ENCODE data around the gene ACSS2.

The ACSS2 gene

GRCh38 chr20:34968042-34968775 is 91.8 kb downstream of the ACSS2 start:
- no peak overlapping the region for H3K9ac ChIP-seq (ENCODE audit: low read depth, low read length)
- H3K27me3 ChIP-seq (ENCODE audit: control insufficient read depth, insufficient read depth, low read length): no peaks in the 10 kb centered on the region
- H3K36me3 ChIP-seq (ENCODE audit: control insufficient read depth, insufficient read depth, low read length): no peaks in the 10 kb centered on the region
- no peaks in the 10 kb centered on the region; the same call in 1 of the 2 replicates for H3K4me1 ChIP-seq (ENCODE audit: control insufficient read depth, insufficient read depth, low read length)
- no peaks in the 10 kb centered on the region for H3K9me3 ChIP-seq (ENCODE audit: control insufficient read depth, insufficient read depth, low read length)
- no peak overlapping the region for H3K4me3 ChIP-seq (ENCODE audit: low read depth, low read length)
- H3K27ac ChIP-seq (ENCODE audit: low read depth, low read length): no peak overlapping the region

GRCh38 chr20:34970193-34970840 is 93.9 kb downstream of the ACSS2 start:
- no peaks in the 10 kb centered on the region for H3K9me3 ChIP-seq (ENCODE audit: control insufficient read depth, insufficient read depth, low read length)
- H3K9ac ChIP-seq (ENCODE audit: low read depth, low read length): no peak overlapping the region

DNA sequence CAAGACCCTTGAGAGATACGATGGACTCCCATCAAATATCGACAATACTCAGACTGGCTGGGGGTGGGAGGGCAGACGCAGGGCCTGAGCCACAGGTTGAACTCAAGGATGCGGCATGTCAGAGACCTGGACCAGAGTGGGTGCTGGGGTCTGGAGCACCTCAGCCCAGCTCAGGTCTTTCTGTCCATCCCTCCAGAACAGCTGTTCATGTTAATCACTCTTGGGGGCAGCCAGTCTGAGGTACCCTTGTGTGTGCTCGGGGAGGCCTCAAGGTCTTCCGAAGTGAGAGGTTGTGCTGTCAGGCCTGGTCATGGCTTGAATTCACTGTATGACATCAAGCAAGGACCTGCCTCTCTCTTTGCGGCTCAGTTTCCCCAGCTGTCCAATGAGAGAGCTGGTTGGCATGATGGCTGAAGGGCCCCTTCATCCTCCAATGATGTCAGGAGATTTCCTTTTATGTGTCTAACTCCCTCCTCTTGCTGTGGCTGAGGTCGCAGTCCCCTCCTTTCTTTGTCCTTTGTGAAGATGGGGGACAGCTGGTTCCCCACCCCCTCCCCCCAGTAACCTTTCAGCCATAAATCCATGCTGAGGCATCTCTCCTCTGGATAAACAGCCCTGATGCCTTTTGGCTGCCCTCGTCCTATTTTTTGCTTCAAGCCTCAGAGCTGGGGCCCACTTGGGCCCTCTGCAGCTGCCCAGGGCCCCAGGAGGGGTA is 94.6 kb downstream of the ACSS2 start:
- no peaks in the 10 kb centered on the region for H3K36me3 ChIP-seq (ENCODE audit: control insufficient read depth, insufficient read depth, low read length)
- peaks cover 9% of the 10 kb centered on the region; the same call in 1 of the 2 replicates for H3K4me1 ChIP-seq (ENCODE audit: control insufficient read depth, insufficient read depth, low read length)
- no peak overlapping the region for H3K4me3 ChIP-seq (ENCODE audit: low read depth, low read length)
- no peak overlapping the region for H3K9ac ChIP-seq (ENCODE audit: low read depth, low read length)
- H3K27me3 ChIP-seq (ENCODE audit: control insufficient read depth, insufficient read depth, low read length): no peaks in the 10 kb centered on the region
- H3K9me3 ChIP-seq (ENCODE audit: control insufficient read depth, insufficient read depth, low read length): no peaks in the 10 kb centered on the region
- H3K27ac ChIP-seq (ENCODE audit: low read depth, low read length): no peak overlapping the region

More at GRCh38 chr20:34970193-34970840, 93.9 kb downstream of the ACSS2 start:
- Histone ChIP-seq H3K27ac (ENCODE audit: low read depth, low read length) (no peak overlapping the region), H3K27me3 (ENCODE audit: control insufficient read depth, insufficient read depth, low read length) (no peaks in the 10 kb centered on the region), H3K4me1 (ENCODE audit: control insufficient read depth, insufficient read depth, low read length) (peaks cover 9% of the 10 kb centered on the region; the same call in 1 of the 2 replicates), H3K36me3 (ENCODE audit: control insufficient read depth, insufficient read depth, low read length) (no peaks in the 10 kb centered on the region), H3K4me3 (ENCODE audit: low read depth, low read length) (no peak overlapping the region)

DNA sequence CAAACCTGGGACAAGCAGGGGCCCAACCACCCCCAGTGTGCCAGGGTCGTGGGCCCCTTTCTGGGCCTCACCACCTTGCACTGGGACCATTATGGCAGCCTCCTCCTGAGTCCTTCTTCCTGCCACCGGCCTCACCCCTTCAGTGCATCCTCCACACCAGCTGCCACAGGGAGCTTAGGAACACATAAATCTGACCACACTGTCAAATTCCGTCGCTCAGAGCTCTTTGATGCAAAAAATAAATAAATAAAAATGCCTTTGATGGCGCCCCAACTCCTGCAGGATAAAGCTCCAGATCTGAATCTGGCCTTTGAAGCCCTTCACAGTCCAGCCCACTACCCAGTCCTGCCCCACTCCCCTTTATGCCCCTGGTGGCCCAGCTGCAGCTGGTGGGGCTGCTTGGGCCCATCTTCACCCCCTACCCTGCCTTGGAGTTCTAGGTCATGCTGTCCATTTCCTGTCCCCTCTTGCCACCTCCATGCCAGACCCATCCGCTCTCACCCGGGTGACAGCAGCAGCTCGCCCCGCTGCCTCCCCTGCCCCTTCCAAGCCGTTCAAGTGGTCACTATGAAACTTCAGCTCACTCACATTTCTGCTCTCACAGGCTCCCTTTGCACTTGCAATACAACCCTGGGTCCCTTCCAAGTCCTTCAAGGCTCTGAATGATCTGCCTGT is 95.3 kb downstream of the ACSS2 start:
- H3K4me1 ChIP-seq (ENCODE audit: control insufficient read depth, insufficient read depth, low read length): peaks cover 9% of the 10 kb centered on the region; the same call in 1 of the 2 replicates
- H3K27me3 ChIP-seq (ENCODE audit: control insufficient read depth, insufficient read depth, low read length): no peaks in the 10 kb centered on the region
- H3K4me3 ChIP-seq (ENCODE audit: low read depth, low read length): no peak overlapping the region
- no peak overlapping the region for H3K9ac ChIP-seq (ENCODE audit: low read depth, low read length)
- H3K36me3 ChIP-seq (ENCODE audit: control insufficient read depth, insufficient read depth, low read length): no peaks in the 10 kb centered on the region
- H3K9me3 ChIP-seq (ENCODE audit: control insufficient read depth, insufficient read depth, low read length): no peaks in the 10 kb centered on the region
- H3K27ac ChIP-seq (ENCODE audit: low read depth, low read length): no peak overlapping the region

GRCh38 chr20:34974246-34974645 is 97.8 kb downstream of the ACSS2 start:
- Histone ChIP-seq H3K4me3 (ENCODE audit: low read depth, low read length) (no peak overlapping the region), H3K27ac (ENCODE audit: low read depth, low read length) (no peak overlapping the region), H3K36me3 (ENCODE audit: control insufficient read depth, insufficient read depth, low read length) (no peaks in the 10 kb centered on the region), H3K9ac (ENCODE audit: low read depth, low read length) (no peak overlapping the region), H3K27me3 (ENCODE audit: control insufficient read depth, insufficient read depth, low read length) (no peaks in the 10 kb centered on the region), H3K4me1 (ENCODE audit: control insufficient read depth, insufficient read depth, low read length) (peaks cover 17% of the 10 kb centered on the region; the same call in 1 of the 2 replicates), H3K9me3 (ENCODE audit: control insufficient read depth, insufficient read depth, low read length) (no peaks in the 10 kb centered on the region)

DNA sequence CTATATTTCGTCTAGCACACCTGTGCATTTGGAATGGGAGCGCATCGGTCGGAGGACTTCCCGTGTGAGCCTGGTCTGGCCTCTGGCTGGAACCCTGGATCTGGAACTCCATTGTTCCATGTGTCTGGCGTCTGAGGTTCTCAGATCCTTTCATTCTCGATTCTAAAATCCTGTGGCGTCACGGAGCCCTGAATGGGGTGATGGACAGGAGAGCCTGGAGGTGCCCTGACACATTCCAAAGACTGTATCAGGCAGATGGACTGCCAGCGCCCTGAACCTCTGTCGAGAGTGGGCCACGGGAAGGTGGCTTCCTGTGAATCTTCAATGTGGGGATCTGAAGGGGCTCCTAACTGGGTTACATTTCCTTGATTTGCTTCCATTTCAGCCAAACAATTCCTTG is 99.9 kb downstream of the ACSS2 start:
- Histone ChIP-seq H3K4me3 (ENCODE audit: low read depth, low read length) (no peak overlapping the region), H3K9ac (ENCODE audit: low read depth, low read length) (no peak overlapping the region), H3K9me3 (ENCODE audit: control insufficient read depth, insufficient read depth, low read length) (no peaks in the 10 kb centered on the region), H3K36me3 (ENCODE audit: control insufficient read depth, insufficient read depth, low read length) (no peaks in the 10 kb centered on the region), H3K27ac (ENCODE audit: low read depth, low read length) (no peak overlapping the region), H3K27me3 (ENCODE audit: control insufficient read depth, insufficient read depth, low read length) (no peaks in the 10 kb centered on the region), H3K4me1 (ENCODE audit: control insufficient read depth, insufficient read depth, low read length) (peaks cover 26% of the 10 kb centered on the region; the same call in 1 of the 2 replicates)

All from HUES48 (cell line).